Nephron progenitor cell (in vitro differentiated cells): Measurements from ENCODE around the gene SOX18.
A peak's percentile ranks its signal among the peaks of the same experiment; 100 is the strongest.

Experiments
- DNase-seq: peaks from one replicate; pipeline ENCODE4 v3.0.0; 2021
- H3K27ac Mint-ChIP-seq: 2 replicates; pipeline ENCODE4 v1.8.0; 2021; ENCODE audit warnings: mild to moderate bottlenecking, moderate library complexity, mixed read lengths
- H3K27me3 Mint-ChIP-seq: 2 replicates; pipeline ENCODE4 v1.8.0; 2021; ENCODE audit warnings: mild to moderate bottlenecking, low read depth, mixed read lengths; ENCODE audit not compliant: poor library complexity
- H3K36me3 Mint-ChIP-seq: 2 replicates; pipeline ENCODE4 v1.8.0; 2021; ENCODE audit warnings: low read depth, mixed read lengths
- H3K4me1 Mint-ChIP-seq: 2 replicates; pipeline ENCODE4 v1.8.0; 2021; ENCODE audit warnings: mixed read lengths
- H3K4me3 Mint-ChIP-seq: 2 replicates; pipeline ENCODE4 v1.8.0; 2021; ENCODE audit warnings: mild to moderate bottlenecking, moderate library complexity, mixed read lengths
- H3K9me3 Mint-ChIP-seq: 2 replicates; pipeline ENCODE4 v1.8.0; 2021; ENCODE audit warnings: mild to moderate bottlenecking, moderate library complexity, mixed read lengths
- CTCF ChIP-seq: fragments of 200-600 bp; sonication (generic); IDR thresholded peaks from 2 replicates; pipeline ENCODE4 v1.5.0; 2021; ENCODE audit warnings: antibody characterized with exemption

SOX18 gene

DNA sequence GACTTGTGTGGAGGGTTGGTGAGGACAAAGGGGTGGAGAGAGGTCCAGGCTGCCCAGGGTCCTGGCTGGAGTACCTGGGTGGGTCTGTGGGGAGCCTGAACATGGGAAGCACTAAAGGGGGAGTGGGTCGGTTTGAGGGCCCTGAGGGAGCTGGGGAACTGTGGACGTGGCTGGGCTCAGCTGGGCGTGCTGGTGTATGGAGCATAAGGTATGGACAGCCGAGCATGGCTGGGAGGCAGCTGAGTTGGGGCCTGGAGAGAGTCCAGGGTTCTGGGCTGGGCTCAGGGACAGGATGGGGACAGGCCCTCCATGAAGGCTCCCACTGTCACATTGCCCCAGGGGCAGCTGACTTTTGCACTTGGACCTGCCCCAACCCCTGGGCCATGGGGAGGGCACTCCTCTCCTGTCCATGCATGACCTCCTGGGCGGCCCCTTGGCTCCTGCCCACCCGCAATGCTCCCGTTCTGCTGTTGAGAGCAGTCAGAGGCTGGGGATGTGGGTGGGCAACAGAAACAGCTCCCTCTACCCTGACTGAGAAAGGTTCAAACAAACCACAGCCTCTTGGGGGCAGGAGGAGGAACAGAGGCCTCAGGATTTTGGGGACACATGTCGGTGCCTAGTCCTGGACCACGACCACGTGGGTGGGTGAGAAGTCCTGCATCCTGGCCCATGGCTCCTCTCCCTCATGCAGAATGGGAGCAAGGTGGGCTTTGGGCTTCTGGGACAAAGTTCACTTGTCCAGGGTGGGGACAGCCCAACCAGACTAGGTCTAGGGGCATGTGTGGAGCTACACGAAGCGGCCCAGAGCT lies 9.0 kb downstream of the SOX18 start:
- H3K36me3 Mint-ChIP-seq: no peaks in the 10 kb centered on the region
- no peak for DNase-seq
- no peak overlapping the region for H3K27ac Mint-ChIP-seq
- H3K27me3 Mint-ChIP-seq: peaks cover 84% of the 10 kb centered on the region
- peak overlapping the region; percentile 48 for H3K4me3 Mint-ChIP-seq
- H3K4me1 Mint-ChIP-seq: peaks cover 31% of the 10 kb centered on the region
- H3K9me3 Mint-ChIP-seq: no peaks in the 10 kb centered on the region
- TF ChIP-seq CTCF: no peak

- no peak overlapping the region for H3K27ac Mint-ChIP-seq
- H3K4me3 Mint-ChIP-seq: peak overlapping the region; percentile 67
- peaks cover 40% of the 10 kb centered on the region for H3K4me1 Mint-ChIP-seq
- peaks cover 2% of the 10 kb centered on the region for H3K36me3 Mint-ChIP-seq
- H3K27me3 Mint-ChIP-seq: peaks cover 76% of the 10 kb centered on the region
- DNase-seq: no peak
- no peaks in the 10 kb centered on the region for H3K9me3 Mint-ChIP-seq
- TF ChIP-seq CTCF: no peak
These were observed 9.9 kb downstream of the SOX18 start for GRCh38 chr20:64039293-64040160.

DNA sequence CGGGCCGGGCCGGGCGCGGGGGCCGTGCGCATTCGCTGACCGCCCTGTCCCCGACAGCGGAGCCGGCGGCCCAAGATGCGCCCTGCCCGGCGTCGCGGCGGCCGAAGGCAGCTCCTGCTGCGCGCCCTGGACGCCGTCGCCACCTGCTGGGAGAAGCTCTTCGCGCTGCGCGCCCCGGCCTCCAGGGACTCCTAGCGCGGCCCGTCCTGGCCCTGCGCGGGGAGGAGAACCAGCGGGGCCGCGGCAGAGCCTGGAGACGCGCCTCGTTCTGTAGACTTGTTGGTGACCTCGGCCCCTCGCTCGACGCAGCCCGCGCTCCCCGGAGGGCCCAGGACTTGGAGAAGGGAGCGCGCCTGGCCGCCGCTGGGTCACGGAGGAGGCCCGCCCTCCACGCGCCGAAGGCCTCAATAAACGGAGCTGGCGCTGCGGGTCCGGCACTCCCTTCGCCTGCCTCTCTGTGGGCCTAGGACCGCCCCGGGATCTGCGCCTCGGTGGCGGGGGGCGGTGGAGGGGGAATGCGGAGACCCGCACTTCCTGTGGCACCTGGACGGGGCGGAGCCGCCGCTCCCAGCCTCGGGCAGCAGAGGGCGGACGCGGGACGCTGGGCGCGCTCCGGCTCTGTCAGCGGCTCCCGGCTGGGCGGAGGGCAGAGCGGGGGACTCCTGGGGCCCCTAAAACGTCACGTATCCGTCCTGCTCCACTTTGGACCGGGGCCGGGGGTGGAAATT lies 10.7 kb downstream of the SOX18 start:
- peaks cover 70% of the 10 kb centered on the region for H3K27me3 Mint-ChIP-seq
- no peak overlapping the region for H3K27ac Mint-ChIP-seq
- H3K9me3 Mint-ChIP-seq: no peaks in the 10 kb centered on the region
- peaks cover 45% of the 10 kb centered on the region for H3K4me1 Mint-ChIP-seq
- peak; percentile 62 for TF ChIP-seq CTCF
- H3K4me3 Mint-ChIP-seq: peak overlapping the region; percentile 67
- DNase-seq: peak; percentile 88
- H3K36me3 Mint-ChIP-seq: peaks cover 10% of the 10 kb centered on the region

GRCh38 chr20:64038224-64038564 lies 11.2 kb downstream of the SOX18 start:
- no peaks in the 10 kb centered on the region for H3K9me3 Mint-ChIP-seq
- H3K36me3 Mint-ChIP-seq: peaks cover 13% of the 10 kb centered on the region
- peaks cover 45% of the 10 kb centered on the region for H3K4me1 Mint-ChIP-seq
- peaks cover 65% of the 10 kb centered on the region for H3K27me3 Mint-ChIP-seq
- no peak overlapping the region for H3K27ac Mint-ChIP-seq
- no peak for DNase-seq
- H3K4me3 Mint-ChIP-seq: no peak overlapping the region
- TF ChIP-seq CTCF: no peak

GRCh38 chr20:64037498-64038213 lies 11.8 kb downstream of the SOX18 start:
- H3K27ac Mint-ChIP-seq: no peak overlapping the region
- H3K27me3 Mint-ChIP-seq: peaks cover 61% of the 10 kb centered on the region
- peak overlapping the region; percentile 53 for H3K4me3 Mint-ChIP-seq
- no peaks in the 10 kb centered on the region for H3K9me3 Mint-ChIP-seq
- TF ChIP-seq CTCF: no peak
- no peak for DNase-seq
- peaks cover 45% of the 10 kb centered on the region for H3K4me1 Mint-ChIP-seq
- H3K36me3 Mint-ChIP-seq: peaks cover 13% of the 10 kb centered on the region
